RCC 7860 (cell line): ENCODE data around the gene DNAJC8.

Source experiments
- DNase-seq: peaks from one replicate; pipeline ENCODE4 v3.0.0-alpha.2; 2015; ENCODE audit warnings: low spot score
- FAIRE-seq: peaks from 2 replicates; lab custom pipeline; 2012; peaks lifted over from hg19 to GRCh38; lab: Jason Lieb, UNC

The DNAJC8 gene

DNA sequence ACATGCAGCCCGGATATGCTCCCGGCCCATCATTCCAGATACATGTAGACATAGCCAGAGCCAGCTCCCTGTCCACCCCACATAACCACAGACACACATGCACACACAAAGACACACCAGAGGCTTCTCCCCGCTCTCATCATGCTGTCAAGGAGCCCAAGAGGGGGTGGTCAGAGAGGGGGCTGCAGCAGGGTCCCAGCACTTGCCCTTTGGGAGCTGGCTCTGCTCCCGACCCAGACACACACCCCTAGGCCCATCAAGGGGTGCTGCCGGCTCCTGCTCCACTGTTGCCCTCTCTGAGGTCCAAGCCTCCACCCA, 58.9 kb downstream of the DNAJC8 start:
- DNase-seq, result no peak
- FAIRE-seq, result no peak

DNA sequence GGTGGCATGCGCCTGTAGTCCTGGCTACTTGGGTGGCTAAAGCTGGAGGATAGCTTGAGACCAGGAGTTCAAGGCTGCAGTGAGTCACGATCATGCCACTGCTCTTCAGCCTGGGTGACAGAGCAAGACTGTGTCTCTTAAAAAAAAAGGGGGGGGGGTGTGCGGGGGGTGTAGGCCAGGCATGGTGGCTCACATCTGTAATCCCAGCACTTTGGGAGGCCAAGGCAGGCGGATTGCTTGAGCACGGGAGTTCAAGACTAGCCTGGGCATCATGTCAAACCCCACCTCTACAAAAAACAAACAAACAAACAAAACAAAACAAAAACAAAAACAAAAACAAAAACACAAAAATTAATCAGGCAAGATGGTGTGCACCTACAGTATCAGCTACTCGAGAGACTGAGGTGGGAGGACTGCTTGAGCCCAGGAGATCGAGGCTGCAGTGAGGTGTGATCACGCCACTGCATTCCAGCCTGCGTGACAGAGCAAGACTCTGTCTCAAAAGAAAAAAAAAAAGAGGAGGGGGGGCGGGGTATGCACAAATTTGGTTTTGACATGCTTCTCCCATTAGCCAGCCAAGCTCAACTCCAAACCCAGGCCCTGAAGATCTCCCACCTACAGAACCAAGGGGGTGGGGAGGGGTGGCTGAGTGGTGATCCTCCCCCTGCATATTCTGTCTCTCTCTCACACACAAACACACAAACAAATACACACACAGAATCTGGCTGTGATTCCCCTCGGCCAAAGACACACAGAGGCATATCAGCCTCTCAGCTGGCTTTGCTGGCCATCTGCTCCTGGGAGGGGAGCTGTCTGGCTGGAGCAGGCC, 59.5 kb downstream of the DNAJC8 start:
- DNase-seq (no peak), FAIRE-seq (no peak)

DNA sequence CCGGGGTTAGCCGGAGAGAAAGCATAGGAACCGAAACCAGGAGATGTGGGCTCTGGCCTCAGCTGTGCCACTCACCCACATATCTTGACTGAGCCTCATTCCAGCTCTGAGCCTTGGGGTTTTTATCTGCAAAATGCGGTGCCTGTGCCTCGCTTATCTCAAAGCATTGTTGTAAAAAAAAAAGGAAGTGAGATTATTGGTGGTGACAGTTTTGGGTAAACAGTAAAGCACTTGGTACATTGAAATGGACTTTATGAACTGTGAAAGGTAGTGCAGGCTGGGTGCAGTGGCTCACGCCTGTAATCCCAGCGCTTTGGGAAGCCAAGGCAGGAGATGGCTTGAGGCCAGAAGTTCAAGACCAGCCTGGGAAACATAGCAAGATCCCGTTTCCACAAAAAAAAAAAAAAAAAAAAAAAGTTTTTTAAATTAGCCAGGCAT, 60.1 kb downstream of the DNAJC8 start:
- DNase-seq, result no peak
- FAIRE-seq, result no peak

DNA sequence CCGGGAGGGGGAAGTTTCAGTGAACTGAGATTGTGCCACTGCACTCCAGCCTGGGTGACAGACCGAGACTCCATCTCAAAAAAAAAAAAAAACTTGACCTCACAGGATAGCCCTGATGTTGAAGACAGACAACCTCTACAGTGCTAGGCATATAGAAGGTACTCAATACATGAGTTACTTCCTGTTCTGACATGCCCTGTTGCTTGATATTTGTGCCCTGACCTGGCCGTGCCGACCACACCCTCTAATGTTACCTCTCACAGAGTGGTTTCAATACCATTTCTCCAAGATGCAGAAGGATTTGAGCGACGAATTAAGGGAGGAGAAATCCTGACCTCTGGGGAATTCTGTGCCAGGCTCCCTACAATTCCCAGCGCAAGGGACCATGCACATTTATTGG, 61.6 kb downstream of the DNAJC8 start:
- no peak for FAIRE-seq
- no peak for DNase-seq

DNA sequence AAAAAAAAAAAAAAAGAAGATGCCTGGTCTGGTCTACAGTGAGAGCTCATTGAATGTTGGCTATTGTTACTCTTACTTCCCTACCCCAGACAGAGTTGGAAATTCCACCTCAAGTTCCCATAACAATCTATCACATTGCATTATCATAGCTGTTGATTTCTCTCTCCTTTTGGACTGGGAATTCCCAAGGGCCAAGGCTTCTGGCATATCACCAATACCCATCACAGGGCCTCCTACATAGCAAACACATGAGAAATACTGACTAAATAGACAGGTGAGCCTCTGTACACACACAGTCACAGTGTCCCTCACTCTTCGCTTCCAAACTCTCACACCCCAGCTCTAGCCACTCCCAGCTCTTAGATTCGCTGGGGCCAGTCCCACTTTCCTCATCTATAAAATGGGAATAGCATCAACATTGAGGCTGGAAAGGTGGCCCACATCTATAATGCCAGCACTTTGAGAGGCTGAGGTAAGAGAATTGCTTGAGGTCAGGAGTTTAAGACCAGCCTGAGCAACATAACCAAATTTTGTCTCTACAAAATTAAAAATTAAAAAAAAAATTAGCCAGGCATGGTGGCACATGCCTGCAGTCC, 62.7 kb downstream of the DNAJC8 start:
- FAIRE-seq (no peak), DNase-seq (no peak)

DNA sequence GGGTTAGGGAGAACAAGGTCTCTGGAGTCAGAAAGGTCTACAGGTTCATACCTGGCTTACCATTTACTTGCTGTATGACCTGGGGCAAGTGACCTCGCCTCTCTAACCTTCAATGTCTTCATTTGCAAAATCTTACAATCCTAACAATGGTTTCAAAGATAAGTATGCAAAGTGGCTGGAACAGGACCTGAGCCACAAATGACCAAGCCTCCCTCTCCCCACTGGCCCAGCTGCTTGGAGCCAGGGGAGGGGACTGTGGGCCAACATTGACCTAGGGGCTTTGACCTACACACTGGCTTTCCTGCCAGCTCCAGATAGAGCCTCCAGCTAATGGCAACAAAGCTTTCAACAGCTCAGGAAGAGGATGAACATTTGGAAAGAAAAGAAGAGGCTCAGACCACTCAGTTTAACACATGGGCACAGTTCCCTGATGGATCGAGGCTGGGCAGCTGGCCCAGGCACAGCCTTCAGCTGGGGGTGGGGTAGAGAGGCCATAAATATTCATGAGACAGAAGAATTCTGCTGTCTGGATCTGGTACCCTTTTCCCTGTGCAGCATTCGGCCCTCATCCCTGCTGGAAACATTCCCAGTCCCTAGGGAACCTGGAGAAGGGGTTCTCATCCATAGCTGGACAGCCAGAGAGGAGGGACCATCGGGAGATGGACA, 69.2 kb downstream of the DNAJC8 start:
- no peak for FAIRE-seq
- no peak for DNase-seq

DNA sequence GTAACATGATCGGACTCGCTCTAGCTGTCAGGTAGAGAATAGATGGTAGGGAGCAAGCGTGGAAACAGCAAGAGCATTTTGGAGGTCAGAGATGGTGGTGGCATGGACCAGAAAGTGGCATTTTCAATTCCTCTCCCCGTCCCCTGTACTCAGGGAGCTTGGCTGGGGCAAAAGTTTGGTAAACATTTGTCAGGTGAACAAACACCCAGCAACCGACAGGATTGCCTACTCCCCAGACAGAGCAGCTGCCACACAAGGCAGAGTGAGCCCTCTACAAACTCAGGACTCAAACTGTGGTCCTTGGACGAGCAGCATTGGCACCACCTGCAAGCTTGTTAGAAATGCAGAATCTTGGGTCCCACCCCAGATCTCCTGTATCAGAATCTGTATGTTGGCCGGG, 70.7 kb downstream of the DNAJC8 start:
- DNase-seq (no peak), FAIRE-seq (no peak)

DNA sequence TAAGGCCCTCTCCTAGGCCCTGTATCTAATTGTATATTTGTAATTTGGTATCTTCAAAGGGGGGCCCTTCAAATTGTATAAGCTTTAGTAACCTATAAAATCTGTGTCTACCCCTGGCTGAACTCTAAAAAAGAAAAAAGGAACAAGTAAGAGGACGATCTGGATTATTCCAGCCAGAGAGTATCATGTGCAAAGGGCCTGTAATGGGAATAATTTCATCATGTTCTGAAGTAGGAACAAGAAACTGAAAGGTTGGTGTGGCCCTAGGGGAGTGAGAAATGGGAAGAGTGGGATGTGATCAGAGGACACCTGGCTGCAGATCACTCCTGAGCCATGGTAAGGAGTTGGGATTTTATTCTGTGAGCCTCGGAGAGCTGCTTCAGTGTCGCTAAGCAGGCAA, 71.1 kb downstream of the DNAJC8 start:
- no peak for FAIRE-seq
- no peak for DNase-seq

DNA sequence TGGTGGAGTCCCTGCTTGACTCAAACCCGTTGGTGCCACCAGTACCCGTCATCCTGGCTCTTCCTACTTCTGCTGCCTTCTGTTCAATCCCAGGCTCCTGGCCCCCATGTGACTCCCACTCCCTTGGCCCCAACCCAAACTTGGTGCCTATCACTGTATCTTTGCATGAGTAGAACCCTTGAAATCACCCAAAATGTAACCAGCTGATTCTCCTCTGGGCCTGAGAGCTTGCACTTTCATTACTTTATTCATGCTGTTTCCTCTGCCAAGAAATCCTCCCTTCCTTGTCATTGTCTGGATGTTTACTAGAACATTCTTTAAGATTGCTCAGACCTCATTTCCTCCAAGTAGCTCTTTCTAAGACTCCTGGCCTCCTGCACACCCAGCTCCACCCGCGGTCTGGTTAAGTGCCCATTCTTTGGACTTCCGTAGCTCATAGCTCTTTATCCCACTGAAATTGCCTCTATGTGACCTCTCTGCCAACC, 72.0 kb downstream of the DNAJC8 start:
- DNase-seq, result no peak
- no peak for FAIRE-seq

DNA sequence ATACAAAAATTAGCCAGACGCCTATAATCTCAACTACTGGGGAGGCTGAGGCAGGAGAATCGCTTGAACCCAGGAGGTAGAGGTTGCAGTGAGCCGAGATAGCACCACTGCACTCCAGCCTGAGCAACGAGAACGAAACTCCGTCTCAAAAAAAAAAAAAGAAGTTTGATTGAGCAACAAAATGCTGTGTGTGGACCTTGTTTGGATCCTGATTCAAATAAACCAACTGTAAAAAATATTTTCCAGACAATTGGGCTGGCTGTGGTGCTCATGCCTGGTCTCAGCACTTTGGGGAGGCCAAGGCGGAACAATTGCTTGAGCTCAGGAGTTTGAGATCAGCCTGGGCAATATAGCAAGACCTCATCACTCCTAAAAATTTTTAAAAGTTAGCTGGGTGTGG, 73.1 kb downstream of the DNAJC8 start:
- FAIRE-seq (no peak), DNase-seq (no peak)

DNA sequence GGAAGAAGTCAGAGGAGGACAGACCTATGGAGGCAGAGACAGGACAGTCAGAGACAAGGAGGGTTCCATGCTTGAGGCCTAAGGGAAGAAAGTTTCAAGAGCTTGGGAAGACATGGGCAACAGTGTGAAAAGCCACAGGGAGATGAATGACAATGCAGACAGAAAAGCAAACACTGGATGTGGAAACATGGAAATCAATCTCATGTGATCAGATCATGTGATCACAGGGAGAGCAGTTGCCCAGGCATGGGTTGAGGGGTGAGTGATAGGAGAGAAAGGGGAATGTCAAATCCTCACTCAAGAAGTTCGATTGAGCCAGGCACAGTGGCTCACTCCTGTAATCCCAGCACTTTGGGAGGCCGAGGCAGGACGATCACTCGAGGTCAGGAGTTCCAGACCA, 73.6 kb downstream of the DNAJC8 start:
- DNase-seq (no peak), FAIRE-seq (no peak)

DNA sequence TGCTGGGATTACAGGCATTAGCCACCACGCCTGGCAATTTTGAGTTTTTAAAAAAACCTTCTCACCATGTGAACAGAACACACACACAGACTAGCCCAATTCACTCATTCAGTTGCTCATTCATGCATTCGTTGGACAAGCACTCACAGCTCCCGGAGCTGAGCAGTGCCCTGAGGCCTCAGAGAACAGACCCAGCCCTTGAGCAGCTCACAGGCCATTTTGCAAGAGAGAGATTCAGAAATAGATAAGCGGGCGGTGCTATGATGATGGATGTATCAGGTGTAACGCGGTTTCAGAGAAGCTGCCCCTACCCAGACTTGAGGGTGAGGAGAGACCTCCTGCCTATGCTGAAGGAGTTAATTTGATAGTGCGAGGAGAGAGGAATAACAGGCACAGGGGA, 74.9 kb downstream of the DNAJC8 start:
- DNase-seq (no peak), FAIRE-seq (no peak)

DNA sequence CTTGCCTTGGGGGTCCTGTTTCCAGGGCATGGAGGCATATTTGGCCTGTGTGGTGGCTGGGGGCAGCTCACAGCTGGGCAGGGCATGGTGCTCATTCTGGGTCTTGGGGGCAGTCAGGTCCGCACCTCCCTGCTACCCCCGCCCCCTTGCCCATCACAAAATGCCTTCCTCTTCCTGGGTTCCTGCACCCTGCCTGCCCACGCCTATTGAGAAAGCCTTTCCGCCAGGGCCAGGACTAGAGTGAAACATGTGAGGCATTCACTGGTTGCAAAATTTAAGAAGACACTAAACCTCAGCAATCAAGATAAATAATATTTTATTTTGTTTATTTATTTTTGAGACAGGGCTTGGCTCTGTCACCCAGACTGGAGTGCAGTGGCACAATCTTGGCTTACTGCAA, 76.0 kb downstream of the DNAJC8 start:
- FAIRE-seq (no peak), DNase-seq (no peak)

DNA sequence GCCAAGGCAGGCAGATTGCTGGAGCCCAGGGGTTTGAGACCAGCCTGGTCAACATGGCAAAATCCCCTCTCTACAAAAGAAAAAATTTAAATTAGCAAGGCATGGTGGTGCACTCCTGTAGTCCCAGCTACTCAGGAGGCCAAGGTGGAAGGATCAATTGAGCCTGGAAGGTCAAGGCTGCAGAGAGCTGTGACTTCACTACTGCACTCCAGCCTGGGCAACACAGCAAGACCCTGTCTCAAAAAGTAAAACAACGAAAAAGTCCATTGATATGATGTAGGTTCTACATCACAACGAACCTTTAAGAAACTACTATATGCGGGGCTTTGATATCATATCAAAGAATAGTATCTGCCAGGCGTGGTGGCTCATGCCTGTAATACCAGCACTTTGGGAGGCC, 77.2 kb downstream of the DNAJC8 start:
- DNase-seq, result no peak
- FAIRE-seq, result no peak

DNA sequence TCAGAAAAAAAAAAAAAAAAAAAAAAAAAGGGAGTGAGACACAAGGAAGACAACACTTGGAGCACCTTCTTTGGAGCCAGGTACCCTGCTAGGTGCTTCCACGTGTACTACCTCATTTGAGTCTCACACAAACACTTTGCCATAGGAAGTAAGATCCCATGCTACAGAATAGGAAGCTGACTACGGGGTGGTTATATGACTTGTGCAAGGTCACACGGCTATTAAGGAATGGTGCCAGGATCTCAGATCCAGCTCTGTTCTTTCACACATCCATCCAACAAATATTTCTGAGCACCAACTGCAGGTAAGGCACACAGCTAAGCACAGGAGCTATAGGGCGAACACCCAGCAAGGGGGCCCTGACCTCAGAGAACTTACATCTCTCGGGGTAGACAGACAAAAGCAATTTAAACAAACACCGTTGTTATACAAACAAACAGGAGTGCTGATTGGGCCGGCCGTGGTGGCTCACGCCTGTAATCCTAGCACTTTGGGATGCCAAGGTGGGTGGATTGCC, 78.7 kb downstream of the DNAJC8 start:
- DNase-seq (no peak), FAIRE-seq (no peak)
